Heart right ventricle (tissue), 16 donors: ENCODE data around the gene SLC1A2. TPM values are rescaled to one million over a fixed set of nuclear protein-coding genes. Genes with fewer than 3 reads are reported as not detected.
A peak's percentile ranks its signal among the peaks of the same experiment; 100 is the strongest.

Experiments
- ATAC-seq, 8 donors: fragments of 200-7000 bp; cut with Tn5 transposase; one replicate each; pipeline ENCODE4 v1.9.1; 2020; ENCODE audit warnings: mild to moderate bottlenecking in 8 of 8, moderate library complexity in 8 of 8, moderate number of reproducible peaks in 1 of 8
- DNase-seq, 2 donors: peaks; one replicate each; pipeline ENCODE4 v3.0.0-alpha.2; 2020
- H3K27ac ChIP-seq, 10 donors: fragments of 200-600 bp; sonication (generic) in 2 of 10; one replicate each; pipeline versions ENCODE4 v1.5.0 to v1.8.0; 2020 to 2022; ENCODE audit warnings: mild to moderate bottlenecking in 3 of 10
- H3K27me3 ChIP-seq, 7 donors: fragments of 200-600 bp; one replicate each; pipeline ENCODE4 v1.8.0; 2021 to 2022; ENCODE audit warnings: mild to moderate bottlenecking in 2 of 7
- H3K36me3 ChIP-seq, 9 donors: fragments of 200-600 bp; sonication (generic) in 1 of 9; one replicate each; pipeline versions ENCODE4 v1.5.0 to v1.8.0; 2020 to 2022; ENCODE audit warnings: mild to moderate bottlenecking in 2 of 9
- H3K4me1 ChIP-seq, 9 donors: fragments of 200-600 bp; sonication (generic) in 1 of 9; one replicate each; pipeline versions ENCODE4 v1.5.0 to v1.8.0; 2020 to 2022; ENCODE audit warnings: mild to moderate bottlenecking in 4 of 9
- H3K4me3 ChIP-seq, 10 donors: fragments of 200-600 bp; sonication (generic) in 2 of 10; one replicate each; pipeline versions ENCODE4 v1.5.0 to v1.8.0; 2020 to 2022; ENCODE audit warnings: mild to moderate bottlenecking in 7 of 10, moderate library complexity in 2 of 10
- H3K9me3 ChIP-seq, 11 donors: fragments of 200-600 bp in 10 of 11; sonication (generic) in 2 of 11; one replicate each; pipeline versions ENCODE4 v1.5.0 to v1.8.0; 2013 to 2022; ENCODE audit warnings: mild to moderate bottlenecking in 2 of 11, control low read depth in 1 of 11, moderate library complexity in 1 of 11
- WGBS, 2 donors: extraction: QIAGEN DNeasy Blood & Tissue Kit; methylation state at CpG; one replicate each; pipeline ENCODE4 v1.1.7; 2013; ENCODE audit warnings: inconsistent platforms in 1 of 2; 5-methylcytosine and 5-hydroxymethylcytosine counted together
- intact Hi-C, 10 donors: fragments of 100-400 bp; cut with DNase I; formaldehyde crosslinking; loops; one replicate each; pipeline versions ENCODE4 v1.11.1 to v1.14.2; 2022
- polyA plus RNA-seq, 2 donors: library from polyadenylated mRNA; stranded (reverse); fragments of 200-250 nt; gene quantifications; one replicate each; pipeline ENCODE4 v1.2.3, GENCODE V29; 2013
- total RNA-seq, 10 donors: library from RNA; stranded (reverse); fragmentation: NEBNext Ultra II Directional in 3 of 10; extraction: Animal tissue kit (Norgen Biotek cat#: 25700) in 3 of 10; gene quantifications; one replicate each; pipeline versions ENCODE4 v1.2.1 to v1.2.4, GENCODE V29; 2021 to 2023
- TF ChIP-seq, protein P1 (sequence below), 9 donors: fragments of 200-600 bp; sonication (generic) in 2 of 9; IDR thresholded peaks; one replicate each; pipeline versions ENCODE4 v1.5.0 to v1.8.0; 2021 to 2022; ENCODE audit warnings: antibody characterized with exemption in 9 of 9, mild to moderate bottlenecking in 5 of 9, moderate library complexity in 1 of 9
- donor health status: Arrhythmogenic right ventricular cardiomyopathy.
- donor health status: ischemic (EF 13 %, LVEDD 7.1; RV severe dilation, severe dysfunction).
- donor health status: healthy with polysubstance abuse.
- donor health status: DM: no; HTN: yes; CAD: no.
- donor health status: DM: no; HTN: no; CAD: no.
- donor health status: ischemic (EF 25% LVEDD 6.9; RV normal size, moderate dysfunction).
- donor health status: ischemic (EF 25% LVEDD 5.7; RV mildly dilated, moderate dysfunction).
- donor health status: healthy.
- donor health status: DM: yes; HTN: yes; CAD: no.
- donor health status: Ischemic cardiomyopathy.
- donor health status: ischemic (EF 35%, LVEDD 5.7; RV mildly dilated, moderate dysfunction).
- donor health status: nonischemic (EF 11% LVEDD 7.7; RV severe dilation, severe dysfunction).
- donor health status: DM: yes; HTN: yes; CAD: no.
- donor health status: PGD.
- donor health status: ischemic (EF 29% LVEDD 5.4; RV normal size, mild dysfunction).
- donor health status: nonischemic (EF 23%, LVEDD 6.1; RV moderate dilation, normal function).

Gene SLC1A2
- total and polyA plus RNA-seq, 12 donors = 0.29 to 25.8 (median 3.4) TPM

GRCh38 chr11:35330931-35331330 is 88.4 kb downstream of the SLC1A2 start:
- Histone ChIP-seq H3K27ac (peak overlapping the region in 1 of 10 donors; percentile 46), H3K36me3 (no peaks in the 10 kb centered on the region), H3K4me3 (no peak overlapping the region), H3K4me1 (peaks cover 0 to 39% (median 21%) of the 10 kb centered on the region in 9 donors), H3K27me3 (no peaks in the 10 kb centered on the region), H3K9me3 (peaks cover 0 to 7% (median 0%) of the 10 kb centered on the region in 11 donors)
- TF ChIP-seq, protein P1, sequence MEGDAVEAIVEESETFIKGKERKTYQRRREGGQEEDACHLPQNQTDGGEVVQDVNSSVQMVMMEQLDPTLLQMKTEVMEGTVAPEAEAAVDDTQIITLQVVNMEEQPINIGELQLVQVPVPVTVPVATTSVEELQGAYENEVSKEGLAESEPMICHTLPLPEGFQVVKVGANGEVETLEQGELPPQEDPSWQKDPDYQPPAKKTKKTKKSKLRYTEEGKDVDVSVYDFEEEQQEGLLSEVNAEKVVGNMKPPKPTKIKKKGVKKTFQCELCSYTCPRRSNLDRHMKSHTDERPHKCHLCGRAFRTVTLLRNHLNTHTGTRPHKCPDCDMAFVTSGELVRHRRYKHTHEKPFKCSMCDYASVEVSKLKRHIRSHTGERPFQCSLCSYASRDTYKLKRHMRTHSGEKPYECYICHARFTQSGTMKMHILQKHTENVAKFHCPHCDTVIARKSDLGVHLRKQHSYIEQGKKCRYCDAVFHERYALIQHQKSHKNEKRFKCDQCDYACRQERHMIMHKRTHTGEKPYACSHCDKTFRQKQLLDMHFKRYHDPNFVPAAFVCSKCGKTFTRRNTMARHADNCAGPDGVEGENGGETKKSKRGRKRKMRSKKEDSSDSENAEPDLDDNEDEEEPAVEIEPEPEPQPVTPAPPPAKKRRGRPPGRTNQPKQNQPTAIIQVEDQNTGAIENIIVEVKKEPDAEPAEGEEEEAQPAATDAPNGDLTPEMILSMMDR (IDR thresholded peaks at IDR 0.05) = no peak
- DNase-seq = no peak
- 70 to 75% methylated on average over 2 of the region's 2 CpGs for WGBS, 2 donors
- intact Hi-C loops = no loop called here
- ATAC-seq = peak in 2 of 8 donors; percentile 10 to 34

DNA sequence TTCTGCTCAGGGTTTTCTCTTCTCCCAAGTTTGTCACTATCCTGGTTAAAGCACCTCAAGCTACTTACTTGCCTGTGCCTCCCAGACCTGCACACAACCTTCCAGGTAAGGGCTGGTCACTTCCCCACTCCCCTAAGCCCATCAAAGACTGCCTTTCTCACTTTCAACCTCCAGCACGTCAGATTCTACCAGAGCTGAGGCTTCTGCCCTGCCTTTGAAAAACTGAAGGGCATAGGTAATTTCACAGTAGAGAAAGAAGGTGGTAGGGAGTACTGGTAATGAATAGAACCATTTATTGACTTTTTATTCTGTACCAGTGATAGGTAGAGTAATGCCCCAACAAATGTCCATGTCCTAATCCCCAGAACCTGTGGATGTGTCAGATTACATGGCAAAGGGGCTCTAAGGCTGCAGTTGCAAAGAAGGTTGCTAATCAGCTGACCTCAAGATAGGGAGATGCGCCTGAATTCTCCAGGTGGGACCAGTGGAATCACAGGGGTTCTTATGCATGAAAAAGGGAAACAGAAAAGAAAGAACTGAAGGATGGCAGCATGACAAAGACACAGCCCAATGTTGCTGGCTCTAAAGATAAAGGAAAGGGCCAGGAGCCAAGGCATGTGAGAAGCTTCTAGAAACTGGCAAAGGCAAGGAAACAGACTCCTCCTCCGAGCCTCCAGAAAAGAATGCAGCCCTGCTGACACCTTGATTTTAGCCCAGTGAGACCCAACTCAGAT is 89.0 kb downstream of the SLC1A2 start:
- peak overlapping the region in 1 of 10 donors; percentile 34 for H3K27ac ChIP-seq

GRCh38 chr11:35327829-35328228 is 91.5 kb downstream of the SLC1A2 start:
- intact Hi-C loops = no loop called here
- Histone ChIP-seq H3K36me3 (no peaks in the 10 kb centered on the region), H3K27ac (peak overlapping the region in 2 of 10 donors; percentile 11 to 39), H3K4me1 (peaks cover 0 to 43% (median 27%) of the 10 kb centered on the region in 9 donors), H3K4me3 (no peak overlapping the region), H3K27me3 (no peaks in the 10 kb centered on the region), H3K9me3 (peaks cover 0 to 7% (median 0%) of the 10 kb centered on the region in 11 donors)
- no peak for DNase-seq
- TF ChIP-seq, protein P1 (IDR thresholded peaks at IDR 0.05) = no peak
- ATAC-seq = peak in 1 of 8 donors; percentile 38
- 75 to 83% methylated on average over 1 of the region's 1 CpG for WGBS, 2 donors

More for the DNA sequence above, 89.0 kb downstream of the SLC1A2 start:
- intact Hi-C loops = no loop called here
- H3K9me3 ChIP-seq = peaks cover 0 to 7% (median 0%) of the 10 kb centered on the region in 11 donors
- H3K36me3 ChIP-seq = no peaks in the 10 kb centered on the region
- no peak for DNase-seq
- H3K4me3 ChIP-seq = no peak overlapping the region
- WGBS, 2 donors = 89 to 92% methylated on average over 3 of the region's 3 CpGs
- TF ChIP-seq, protein P1 (IDR thresholded peaks at IDR 0.05) = no peak
- no peak for ATAC-seq
- no peaks in the 10 kb centered on the region for H3K27me3 ChIP-seq
- H3K4me1 ChIP-seq = peaks cover 0 to 39% (median 21%) of the 10 kb centered on the region in 9 donors

- H3K4me1 ChIP-seq = peaks cover 0 to 58% (median 31%) of the 10 kb centered on the region in 9 donors
- no peaks in the 10 kb centered on the region for H3K9me3 ChIP-seq
- WGBS, 2 donors = 78 to 83% methylated on average over 3 of the region's 3 CpGs
- no peak overlapping the region for H3K4me3 ChIP-seq
- intact Hi-C loops = no loop called here
- H3K36me3 ChIP-seq = no peaks in the 10 kb centered on the region
- no peaks in the 10 kb centered on the region for H3K27me3 ChIP-seq
- TF ChIP-seq, protein P1 (IDR thresholded peaks at IDR 0.05) = no peak
- peak overlapping the region in 1 of 10 donors; percentile 30 for H3K27ac ChIP-seq
- no peak for ATAC-seq
- no peak for DNase-seq
These were observed 93.0 kb downstream of the SLC1A2 start for GRCh38 chr11:35326266-35326879.
